HepG2 (cell line): ENCODE results near the gene NPY4R2. TPM values are rescaled to one million over a fixed set of nuclear protein-coding genes. Genes with fewer than 3 reads are reported as not detected.
"Not testable (repeated sequence)": the region's sequence is repeated elsewhere in the genome, so short reads cannot be mapped to it uniquely, and the experiment has no call there.

Experiments
- ATAC-seq: fragments of 200-7000 bp; cut with Tn5 transposase; 3 replicates; pipeline ENCODE4 v1.9.1; 2020; ENCODE audit warnings: mild to moderate bottlenecking, moderate library complexity
- Bru-seq: library from RNA; stranded (reverse); fragments of 400-500 nt; gene quantifications from one replicate; lab custom pipeline; 2021; lab: Mats Ljungman, UMichigan
- BruChase-seq, 2 experiments: library from RNA; stranded (reverse); fragments of 400-500 nt; gene quantifications; one replicate each; lab custom pipeline; 2021; lab: Mats Ljungman, UMichigan
- BruUV-seq: library from RNA; stranded (reverse); fragments of 400-500 nt; replicated peaks from 2 replicates; lab custom pipeline; 2021; lab: Mats Ljungman, UMichigan
- CTCF ChIA-PET: fragments of 300-600 bp; formaldehyde crosslinking; extraction: SDS; loops from one replicate; lab custom pipeline; 2021; ENCODE audit warnings: low total read pairs, inconsistent platforms, low intra/inter-chr PET ratio; lab: Yijun Ruan, JAX
- POLR2A ChIA-PET: fragments of 350-600 bp; sonication (Branson Sonifier 250); formaldehyde crosslinking; loops from one replicate; lab custom pipeline; 2020; ENCODE audit warnings: antibody characterized with exemption, inconsistent platforms; lab: Yijun Ruan, JAX
- DNase-seq: peaks from one replicate; pipeline ENCODE4 v3.0.0-alpha.2; 2015; ENCODE audit warnings: low spot score
- FAIRE-seq: peaks from 3 replicates; lab custom pipeline; 2011; peaks lifted over from hg19 to GRCh38; lab: Jason Lieb, UNC
- H2AFZ ChIP-seq: one replicate; pipeline ENCODE4 v1.6.1; 2011; ENCODE audit warnings: low read length, inconsistent platforms
- H3K27ac ChIP-seq: fragments of 300-600 bp; 3 replicates; pipeline ENCODE4 v1.8.0; 2011; ENCODE audit warnings: mixed run types, mild to moderate bottlenecking, mixed read lengths, low read length, inconsistent platforms; ENCODE audit not compliant: insufficient read depth; ENCODE audit errors: extremely low read length
- H3K27me3 ChIP-seq, 2 experiments: fragments of 200-600 bp in 1 of 2; 2 replicates in 1 of 2; 3 replicates in 1 of 2; pipeline versions ENCODE4 v1.6.0 to v1.8.0; 2011; ENCODE audit warnings: low read length in 2 of 2, mild to moderate bottlenecking in 2 of 2, moderate library complexity in 2 of 2, inconsistent platforms in 1 of 2; ENCODE audit not compliant: insufficient read depth in 2 of 2, control insufficient read depth in 1 of 2
- H3K36me3 ChIP-seq, 2 experiments: fragments of 200-600 bp in 1 of 2; replicated peaks in 1 of 2; 2 replicates in 1 of 2; 3 replicates in 1 of 2; pipeline versions ENCODE4 v1.5.1 to v1.8.0; 2011; ENCODE audit warnings: low read length in 2 of 2, inconsistent platforms in 1 of 2; ENCODE audit not compliant: insufficient read depth in 2 of 2, control insufficient read depth in 1 of 2
- H3K4me1 ChIP-seq: 2 replicates; pipeline ENCODE4 v1.5.1; 2012; ENCODE audit warnings: low read length, inconsistent platforms; ENCODE audit not compliant: insufficient read depth
- H3K4me2 ChIP-seq: 2 replicates; pipeline ENCODE4 v1.6.0; 2011; ENCODE audit warnings: low read depth, low read length, inconsistent platforms
- H3K4me3 ChIP-seq, 3 experiments: fragments of 200-600 bp in 1 of 3; sonication (generic), shearing (Covaris generic) in 1 of 3; replicated peaks in 1 of 3; 2 replicates each; pipeline ENCODE4 v1.5.1; 2011 to 2016; ENCODE audit warnings: low read length in 3 of 3, inconsistent platforms in 2 of 3, low read depth in 2 of 3, mild to moderate bottlenecking in 2 of 3, control low read depth in 1 of 3, mixed read lengths in 1 of 3; ENCODE audit not compliant: insufficient read depth in 1 of 3
- H3K79me2 ChIP-seq: one replicate; pipeline ENCODE4 v1.6.1; 2011; ENCODE audit warnings: low read length, inconsistent platforms; ENCODE audit not compliant: insufficient read depth
- H3K9ac ChIP-seq: 2 replicates; pipeline ENCODE4 v1.6.0; 2011; ENCODE audit warnings: mild to moderate bottlenecking, low read depth, low read length, inconsistent platforms; ENCODE audit not compliant: insufficient read depth
- H3K9me3 ChIP-seq: 2 replicates; pipeline ENCODE4 v1.5.1; 2012; ENCODE audit warnings: mild to moderate bottlenecking, low read length
- H4K20me1 ChIP-seq: 2 replicates; pipeline ENCODE4 v1.6.0; 2011; ENCODE audit warnings: inconsistent platforms, mild to moderate bottlenecking, low read length, moderate library complexity; ENCODE audit not compliant: insufficient read depth
- WGBS: methylation state at CpG from one replicate; pipeline ENCODE4 v1.1.6; 2017; ENCODE audit warnings: low lambda C conversion rate; 5-methylcytosine and 5-hydroxymethylcytosine counted together
- in situ Hi-C: cut with HindIII; loops from 2 replicates; pipeline ENCODE4 v1.10.0; 2017; ENCODE audit warnings: low pct_unique_long_range_greater_than_20kb; ENCODE audit not compliant: extremely low pct_ligation_motif_present
- intact Hi-C: fragments of 100-400 bp; cut with micrococcal nuclease; formaldehyde crosslinking; loops from one replicate; pipeline ENCODE4 v1.10.0; 2022; ENCODE audit not compliant: unreplicated experiment
- long read RNA-seq, 2 experiments: library from RNA in 1 of 2; library from polyadenylated mRNA in 1 of 2; stranded (forward) in 1 of 2; unstranded in 1 of 2; transcript quantifications; one replicate each; pipeline ENCODE4 v2.0.0, GENCODE V29; 2019 to 2022
- polyA minus RNA-seq, 3 experiments: library from RNA; depleted of rRNA, polyadenylated mRNA; stranded (reverse); fragments of >200 nt; gene quantifications; 2 replicates each; pipeline ENCODE4 v1.2.3, GENCODE V29; 2011; ENCODE audit warnings: low replicate concordance in 1 of 3
- polyA plus RNA-seq, 8 experiments: library from polyadenylated mRNA; depleted of rRNA in 3 of 8; stranded (reverse) in 7 of 8; unstranded in 1 of 8; fragments of >200 nt; fragmentation: Illumina TruSeq in 4 of 8; extraction: Trizol in 4 of 8; gene quantifications; 2 replicates each; pipeline versions ENCODE4 v1.2.1 to v1.2.3, GENCODE V29; 2011 to 2016; ENCODE audit warnings: low read depth in 4 of 8, missing spikeins in 1 of 8, mixed read lengths in 1 of 8; ENCODE audit not compliant: insufficient read depth in 1 of 8
- total RNA-seq, 5 experiments: library from RNA; depleted of rRNA; stranded (reverse); fragments of >200 nt; fragmentation: Illumina TruSeq; extraction: Trizol; gene quantifications; 2 replicates each; pipeline ENCODE4 v1.2.3, GENCODE V29; 2016; ENCODE audit warnings: low read depth in 1 of 5

NPY4R2 gene
- total RNA-seq (2016; rRNA removed; fragmentation: Illumina TruSeq; extraction: Trizol) (not detected in 2 replicates), polyA plus RNA-seq (2011; rRNA removed) (not detected in 2 replicates), polyA minus RNA-seq (2011; rRNA and poly(A)+ RNA removed; ENCODE audit: low replicate concordance) (9.7 TPM in 1 of 2 replicates, not detected in the other), Bru-seq, nascent RNA (not detected), BruChase-seq, experiment 1, labeled RNA remaining after a 6-hour chase (not detected), BruChase-seq, experiment 2, labeled RNA remaining after a 2-hour chase (not detected)
- not detected in 2 replicates for total RNA-seq (2016; cell fraction: cytosol; rRNA removed; fragmentation: Illumina TruSeq; extraction: Trizol; ENCODE audit: low read depth)
- total RNA-seq (2016; cell fraction: insoluble cytoplasmic fraction; rRNA removed; fragmentation: Illumina TruSeq; extraction: Trizol): not detected in 2 replicates
- total RNA-seq (2016; cell fraction: membrane; rRNA removed; fragmentation: Illumina TruSeq; extraction: Trizol): not detected in 2 replicates
- total RNA-seq (2016; cell fraction: nucleus; rRNA removed; fragmentation: Illumina TruSeq; extraction: Trizol): not detected in 2 replicates
- not detected in 2 replicates for polyA plus RNA-seq (2011; cell fraction: cytosol; rRNA removed)
- not detected in 2 replicates for polyA plus RNA-seq (2011; cell fraction: nucleus; rRNA removed)
- polyA plus RNA-seq (2012): not detected in 2 replicates
- not detected in 2 replicates for polyA plus RNA-seq (2016; cell fraction: cytosol; fragmentation: Illumina TruSeq; extraction: Trizol; ENCODE audit: low read depth)
- not detected in 2 replicates for polyA plus RNA-seq (2016; cell fraction: insoluble cytoplasmic fraction; fragmentation: Illumina TruSeq; extraction: Trizol; ENCODE audit: low read depth)
- polyA plus RNA-seq (2016; cell fraction: membrane; fragmentation: Illumina TruSeq; extraction: Trizol; ENCODE audit: low read depth): not detected in 2 replicates
- polyA plus RNA-seq (2016; cell fraction: nucleus; fragmentation: Illumina TruSeq; extraction: Trizol; ENCODE audit: insufficient read depth, low read depth): not detected in 2 replicates
- polyA minus RNA-seq (2011; cell fraction: cytosol; rRNA and poly(A)+ RNA removed): not detected in 2 replicates
- polyA minus RNA-seq (2011; cell fraction: nucleus; rRNA and poly(A)+ RNA removed): not detected in 2 replicates
- long read RNA-seq, experiment 1: 0 reads
- long read RNA-seq, experiment 2: 0 reads

GRCh38 chr10:47918475-47918874 is at the start of gene NPY4R2:
Gene NPY4R2 (plus strand): TSS chr10:47918662. CDS start chr10:47921988, 3,326 bp downstream.
- FAIRE-seq, POLR2A ChIA-PET, H3K9me3 ChIP-seq: not testable (repeated sequence)

GRCh38 chr10:47870887-47871286 is 47.6 kb upstream of the NPY4R2 start:
- not testable (repeated sequence) for BruUV-seq

More at GRCh38 chr10:47918475-47918874, at the start of gene NPY4R2:
- intact Hi-C loops, H3K36me3 ChIP-seq, H3K27ac ChIP-seq, in situ Hi-C loops, BruUV-seq, H3K4me3 ChIP-seq, ATAC-seq, CTCF ChIA-PET, H3K27me3 ChIP-seq, DNase-seq, H3K4me1 ChIP-seq, H4K20me1 ChIP-seq, H3K79me2 ChIP-seq, H3K4me2 ChIP-seq, H2AFZ ChIP-seq, H3K9ac ChIP-seq: not testable (repeated sequence)
- WGBS: no CpG with 5 or more reads among the region's 35 CpGs

GRCh38 chr10:47871485-47872180 is 46.8 kb upstream of the NPY4R2 start:
- DNase-seq, CTCF ChIA-PET, POLR2A ChIA-PET: not testable (repeated sequence)

More at GRCh38 chr10:47870887-47871286, 47.6 kb upstream of the NPY4R2 start:
- H3K27ac ChIP-seq, intact Hi-C loops, ATAC-seq, H3K79me2 ChIP-seq, DNase-seq, POLR2A ChIA-PET, H3K9me3 ChIP-seq, H4K20me1 ChIP-seq, H3K4me2 ChIP-seq, H3K4me3 ChIP-seq, CTCF ChIA-PET, H3K36me3 ChIP-seq, in situ Hi-C loops, H2AFZ ChIP-seq, H3K4me1 ChIP-seq, FAIRE-seq, H3K27me3 ChIP-seq, H3K9ac ChIP-seq: not testable (repeated sequence)
- WGBS: no CpG with 5 or more reads among the region's 8 CpGs

More at GRCh38 chr10:47871485-47872180, 46.8 kb upstream of the NPY4R2 start:
- H3K4me1 ChIP-seq, H3K27me3 ChIP-seq, H3K36me3 ChIP-seq, H4K20me1 ChIP-seq, ATAC-seq, FAIRE-seq, H2AFZ ChIP-seq, H3K79me2 ChIP-seq, intact Hi-C loops, H3K4me2 ChIP-seq, H3K9ac ChIP-seq, H3K27ac ChIP-seq, H3K4me3 ChIP-seq, in situ Hi-C loops, H3K9me3 ChIP-seq, BruUV-seq: not testable (repeated sequence)
- WGBS: 70% methylated on average over 3 of the region's 8 CpGs
